GM12892 (cell line): Measurements from ENCODE around the gene FGF3.

Source experiments
- POLR2A ChIP-seq: IDR thresholded peaks from 2 replicates; pipeline ENCODE4 v1.6.1; 2011; ENCODE audit warnings: low read depth, low read length, control low read depth
- POLR2AphosphoS5 ChIP-seq: IDR thresholded peaks from 2 replicates; pipeline ENCODE4 v1.6.1; 2011; ENCODE audit warnings: low read depth, low read length, control low read depth
- TAF1 ChIP-seq: IDR thresholded peaks from 2 replicates; pipeline ENCODE4 v1.6.1; 2011; ENCODE audit warnings: low read depth, mild to moderate bottlenecking, control low read depth, low read length, borderline replicate concordance

GRCh38 chr11:69807106-69807815 is 12.0 kb downstream of the FGF3 start:
- TF ChIP-seq POLR2AphosphoS5: no peak
- no peak for TF ChIP-seq POLR2A
- no peak for TF ChIP-seq TAF1
